Measurements from ENCODE around the gene CAMKK1. TPM values are rescaled to one million over a fixed set of nuclear protein-coding genes. Genes with fewer than 3 reads are reported as not detected.
A peak's percentile ranks its signal among the peaks of the same experiment; 100 is the strongest.

Gene CAMKK1
- total RNA-seq, 1 experiment from 2014 or later = 10.1 TPM

- ChIA-PET POLR2A (ENCODE audit: unreplicated experiment) (no interaction called here), CTCF (no interaction called here)
- Histone ChIP-seq H3K36me3 (ENCODE audit: low read depth, low read length) (no peaks in the 10 kb centered on the region), H2AFZ (ENCODE audit: low read length) (no peak overlapping the region), H3K4me3 (ENCODE audit: low read length) (no peak overlapping the region), H3K4me2 (ENCODE audit: low read length) (no peak overlapping the region), H3K9ac (ENCODE audit: low read length) (no peak overlapping the region), H3K27ac (ENCODE audit: low read length) (no peak overlapping the region), H3F3A (ENCODE audit: low read length, unreplicated experiment) (no peaks in the 10 kb centered on the region), H3K9me2 (replicated peaks; ENCODE audit: low read length) (no peaks in the 10 kb centered on the region), H3K9me3 (ENCODE audit: low read length) (no peaks in the 10 kb centered on the region), H3K27me3 (ENCODE audit: low read length) (no peaks in the 10 kb centered on the region), H3K79me2 (ENCODE audit: low read length) (no peaks in the 10 kb centered on the region), H3K4me1 (ENCODE audit: insufficient read depth, low read length) (no peaks in the 10 kb centered on the region), H4K20me1 (ENCODE audit: low read length) (no peaks in the 10 kb centered on the region)
- no TSS peak for BruUV-seq (replicated peaks)
- TF ChIP-seq, protein P1, sequence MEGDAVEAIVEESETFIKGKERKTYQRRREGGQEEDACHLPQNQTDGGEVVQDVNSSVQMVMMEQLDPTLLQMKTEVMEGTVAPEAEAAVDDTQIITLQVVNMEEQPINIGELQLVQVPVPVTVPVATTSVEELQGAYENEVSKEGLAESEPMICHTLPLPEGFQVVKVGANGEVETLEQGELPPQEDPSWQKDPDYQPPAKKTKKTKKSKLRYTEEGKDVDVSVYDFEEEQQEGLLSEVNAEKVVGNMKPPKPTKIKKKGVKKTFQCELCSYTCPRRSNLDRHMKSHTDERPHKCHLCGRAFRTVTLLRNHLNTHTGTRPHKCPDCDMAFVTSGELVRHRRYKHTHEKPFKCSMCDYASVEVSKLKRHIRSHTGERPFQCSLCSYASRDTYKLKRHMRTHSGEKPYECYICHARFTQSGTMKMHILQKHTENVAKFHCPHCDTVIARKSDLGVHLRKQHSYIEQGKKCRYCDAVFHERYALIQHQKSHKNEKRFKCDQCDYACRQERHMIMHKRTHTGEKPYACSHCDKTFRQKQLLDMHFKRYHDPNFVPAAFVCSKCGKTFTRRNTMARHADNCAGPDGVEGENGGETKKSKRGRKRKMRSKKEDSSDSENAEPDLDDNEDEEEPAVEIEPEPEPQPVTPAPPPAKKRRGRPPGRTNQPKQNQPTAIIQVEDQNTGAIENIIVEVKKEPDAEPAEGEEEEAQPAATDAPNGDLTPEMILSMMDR (conservative IDR thresholded peaks at IDR 0.05; ENCODE audit: low read depth, low read length) = no peak
- no peak for TF ChIP-seq EZH2phosphoT487 (IDR thresholded peaks at IDR 0.05; ENCODE audit: borderline replicate concordance, low read length)
- TF ChIP-seq EZH2 (IDR thresholded peaks at IDR 0.05; ENCODE audit: low read length, unreplicated experiment) = no peak
- intact Hi-C loops (cut with micrococcal nuclease) = no loop called here
- no peak for DNase-seq
- ATAC-seq = peak; percentile 50
Measured at GRCh38 chr17:3865176-3865575, 27.7 kb downstream of the CAMKK1 start.

DNA sequence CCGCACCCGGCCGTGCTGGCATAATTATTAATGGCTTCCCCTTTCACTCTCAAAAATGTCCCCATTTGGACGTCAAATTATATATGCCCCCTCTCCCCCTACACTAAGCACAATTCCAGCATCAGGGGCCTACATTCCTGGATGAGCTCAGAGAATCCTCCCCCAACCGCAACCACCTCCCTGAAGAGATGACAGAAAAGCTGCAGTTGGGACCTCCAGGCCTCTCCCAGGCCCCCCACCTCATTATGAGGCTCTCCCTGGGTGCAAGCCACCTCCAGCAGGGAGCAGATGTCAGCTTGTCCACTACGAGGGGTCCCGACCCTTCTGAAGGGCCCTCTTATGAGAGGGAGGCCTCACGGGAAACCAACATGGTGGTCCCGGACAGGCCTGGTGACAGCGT is 28.3 kb downstream of the CAMKK1 start:
- H3K27ac ChIP-seq (ENCODE audit: low read length) = no peak overlapping the region
- DNase-seq = no peak
- H2AFZ ChIP-seq (ENCODE audit: low read length) = no peak overlapping the region
- no peaks in the 10 kb centered on the region for H3K4me1 ChIP-seq (ENCODE audit: insufficient read depth, low read length)
- TF ChIP-seq EZH2phosphoT487 (IDR thresholded peaks at IDR 0.05; ENCODE audit: borderline replicate concordance, low read length) (no peak), EZH2 (IDR thresholded peaks at IDR 0.05; ENCODE audit: low read length, unreplicated experiment) (no peak)
- TF ChIP-seq, protein P1 (conservative IDR thresholded peaks at IDR 0.05; ENCODE audit: low read depth, low read length) = no peak
- no peak overlapping the region for H3K4me3 ChIP-seq (ENCODE audit: low read length)
- no peaks in the 10 kb centered on the region for H3K36me3 ChIP-seq (ENCODE audit: low read depth, low read length)
- H3K4me2 ChIP-seq (ENCODE audit: low read length) = no peak overlapping the region
- no peaks in the 10 kb centered on the region for H3K9me3 ChIP-seq (ENCODE audit: low read length)
- CTCF ChIA-PET = no interaction called here
- no peaks in the 10 kb centered on the region for H3K79me2 ChIP-seq (ENCODE audit: low read length)
- no peaks in the 10 kb centered on the region for H4K20me1 ChIP-seq (ENCODE audit: low read length)
- POLR2A ChIA-PET (ENCODE audit: unreplicated experiment) = no interaction called here
- H3F3A ChIP-seq (ENCODE audit: low read length, unreplicated experiment) = no peaks in the 10 kb centered on the region
- H3K9ac ChIP-seq (ENCODE audit: low read length) = no peak overlapping the region
- intact Hi-C loops (cut with micrococcal nuclease) = no loop called here
- BruUV-seq (replicated peaks) = no TSS peak
- no peak for ATAC-seq
- H3K27me3 ChIP-seq (ENCODE audit: low read length) = no peaks in the 10 kb centered on the region
- no peaks in the 10 kb centered on the region for H3K9me2 ChIP-seq (replicated peaks; ENCODE audit: low read length)

- no peaks in the 10 kb centered on the region for H4K20me1 ChIP-seq (ENCODE audit: low read length)
- no peaks in the 10 kb centered on the region for H3F3A ChIP-seq (ENCODE audit: low read length, unreplicated experiment)
- no peaks in the 10 kb centered on the region for H3K4me1 ChIP-seq (ENCODE audit: insufficient read depth, low read length)
- H3K27me3 ChIP-seq (ENCODE audit: low read length) = no peaks in the 10 kb centered on the region
- intact Hi-C loops (cut with micrococcal nuclease) = no loop called here
- no peak overlapping the region for H3K9ac ChIP-seq (ENCODE audit: low read length)
- no peak for TF ChIP-seq EZH2phosphoT487 (IDR thresholded peaks at IDR 0.05; ENCODE audit: borderline replicate concordance, low read length)
- no peak for TF ChIP-seq EZH2 (IDR thresholded peaks at IDR 0.05; ENCODE audit: low read length, unreplicated experiment)
- TF ChIP-seq, protein P1 (conservative IDR thresholded peaks at IDR 0.05; ENCODE audit: low read depth, low read length) = no peak
- H3K4me3 ChIP-seq (ENCODE audit: low read length) = no peak overlapping the region
- no peak for ATAC-seq
- POLR2A ChIA-PET (ENCODE audit: unreplicated experiment) = no interaction called here
- H2AFZ ChIP-seq (ENCODE audit: low read length) = no peak overlapping the region
- no TSS peak for BruUV-seq (replicated peaks)
- CTCF ChIA-PET = no interaction called here
- H3K79me2 ChIP-seq (ENCODE audit: low read length) = no peaks in the 10 kb centered on the region
- no peaks in the 10 kb centered on the region for H3K36me3 ChIP-seq (ENCODE audit: low read depth, low read length)
- no peak overlapping the region for H3K4me2 ChIP-seq (ENCODE audit: low read length)
- H3K9me2 ChIP-seq (replicated peaks; ENCODE audit: low read length) = no peaks in the 10 kb centered on the region
- no peak overlapping the region for H3K27ac ChIP-seq (ENCODE audit: low read length)
- no peak for DNase-seq
- H3K9me3 ChIP-seq (ENCODE audit: low read length) = no peaks in the 10 kb centered on the region
Measured at GRCh38 chr17:3861761-3862681, 30.8 kb downstream of the CAMKK1 start.

Measured in PC-3 (cell line).